ENCODE measurements around the gene CASP9.
"Not testable (repeated sequence)": the region's sequence is repeated elsewhere in the genome, so short reads cannot be mapped to it uniquely, and the experiment has no call there.

CASP9 gene

GRCh38 chr1:15500184-15501178 is 23.5 kb downstream of the CASP9 start:
- peak; percentile 2 for DNase-seq (ENCODE audit: low read depth)

GRCh38 chr1:15493869-15494390 is 30.1 kb downstream of the CASP9 start:
- no peak for DNase-seq (ENCODE audit: low read depth)

GRCh38 chr1:15492596-15492995 is 31.4 kb downstream of the CASP9 start:
- no peak for DNase-seq (ENCODE audit: low read depth)

GRCh38 chr1:15491010-15491409 is 33.0 kb downstream of the CASP9 start:
- DNase-seq (ENCODE audit: low read depth): peak; percentile 31

GRCh38 chr1:15489052-15489736 is 34.8 kb downstream of the CASP9 start:
- DNase-seq (ENCODE audit: low read depth): no peak

- no peak for DNase-seq (ENCODE audit: low read depth)
Measured at GRCh38 chr1:15488371-15488770, 35.6 kb downstream of the CASP9 start.

- not testable (repeated sequence) for DNase-seq (ENCODE audit: low read depth)
Measured at GRCh38 chr1:15486844-15487610, 37.0 kb downstream of the CASP9 start.

GRCh38 chr1:15485636-15486035 is 38.4 kb downstream of the CASP9 start:
- DNase-seq (ENCODE audit: low read depth): no peak

GRCh38 chr1:15484443-15484842 is 39.6 kb downstream of the CASP9 start:
- DNase-seq (ENCODE audit: low read depth): not testable (repeated sequence)

GRCh38 chr1:15483971-15484370 is 40.0 kb downstream of the CASP9 start:
- no peak for DNase-seq (ENCODE audit: low read depth)

GRCh38 chr1:15482983-15483543 is 41.0 kb downstream of the CASP9 start:
- DNase-seq (ENCODE audit: low read depth): not testable (repeated sequence)

GRCh38 chr1:15482455-15482854 is 41.6 kb downstream of the CASP9 start:
- DNase-seq (ENCODE audit: low read depth): not testable (repeated sequence)

- DNase-seq (ENCODE audit: low read depth): no peak
Measured at GRCh38 chr1:15479654-15480347, 44.2 kb downstream of the CASP9 start.

GRCh38 chr1:15477646-15478212 is 46.3 kb downstream of the CASP9 start:
- DNase-seq (ENCODE audit: low read depth): no peak

- no peak for DNase-seq (ENCODE audit: low read depth)
Measured at GRCh38 chr1:15476927-15477326, 47.1 kb downstream of the CASP9 start.

GRCh38 chr1:15475752-15476314 is 48.2 kb downstream of the CASP9 start, which contains the start of gene CELA2B:
CELA2B (plus strand) TSS chr1:15476104; CDS start chr1:15476126, 22 bp downstream.
- DNase-seq (ENCODE audit: low read depth): no peak

GRCh38 chr1:15472587-15472986 is 51.4 kb downstream of the CASP9 start:
- DNase-seq (ENCODE audit: low read depth): no peak

- DNase-seq (ENCODE audit: low read depth): not testable (repeated sequence)
Measured at GRCh38 chr1:15471723-15472122, 52.3 kb downstream of the CASP9 start.

- DNase-seq (ENCODE audit: low read depth): not testable (repeated sequence)
Measured at GRCh38 chr1:15471067-15471466, 52.9 kb downstream of the CASP9 start.

GRCh38 chr1:15469821-15470448 is 54.1 kb downstream of the CASP9 start:
- not testable (repeated sequence) for DNase-seq (ENCODE audit: low read depth)
